HepG2 (cell line): ENCODE results near the gene PATE4. TPM values are rescaled to one million over a fixed set of nuclear protein-coding genes. Genes with fewer than 3 reads are reported as not detected.
A peak's percentile ranks its signal among the peaks of the same experiment; 100 is the strongest.

Experiments
- ATF7-NPFF ChIP-seq: sonication (generic); formaldehyde crosslinking; IDR thresholded peaks from 2 replicates; pipeline ENCODE4 v1.8.1; 2023; ENCODE audit warnings: mild to moderate bottlenecking, low read depth, missing genetic modification reagents, moderate library complexity
- BRD4 ChIP-seq: sonication (generic); formaldehyde crosslinking; IDR thresholded peaks from 2 replicates; pipeline ENCODE4 v1.4.0; 2020; ENCODE audit warnings: missing genetic modification reagents
- FOXA3 ChIP-seq: IDR thresholded peaks from 2 replicates; pipeline ENCODE4 v1.6.1; 2016; ENCODE audit warnings: missing genetic modification reagents, missing compliant biosample characterization
- GFI1 ChIP-seq: sonication (generic); formaldehyde crosslinking; IDR thresholded peaks from 2 replicates; pipeline ENCODE4 v1.5.0; 2020; ENCODE audit warnings: missing genetic modification reagents, mild to moderate bottlenecking, borderline replicate concordance
- HCFC1 ChIP-seq: fragments of 150-350 bp; IDR thresholded peaks from 2 replicates; pipeline ENCODE4 v1.6.1; 2014; ENCODE audit warnings: low read depth, low read length
- HMGA1 ChIP-seq: sonication (generic); formaldehyde crosslinking; conservative IDR thresholded peaks from 2 replicates; pipeline ENCODE4 v1.4.0; 2020; ENCODE audit warnings: missing genetic modification reagents
- KLF12 ChIP-seq: sonication (generic); formaldehyde crosslinking; IDR thresholded peaks from 2 replicates; pipeline ENCODE4 v1.4.0; 2020; ENCODE audit warnings: missing genetic modification reagents, borderline replicate concordance
- MAFK ChIP-seq, 2 experiments: IDR thresholded peaks in 1 of 2; conservative IDR thresholded peaks in 1 of 2; 2 replicates each; pipeline ENCODE4 v1.6.1; 2011; ENCODE audit warnings: improper control_type of control experiment in 2 of 2, low read length in 2 of 2
- MED13 ChIP-seq: sonication (generic); formaldehyde crosslinking; IDR thresholded peaks from 2 replicates; pipeline ENCODE4 v1.5.0; 2020; ENCODE audit warnings: missing genetic modification reagents
- NR2F6 ChIP-seq, 2 experiments: IDR thresholded peaks; 2 replicates each; pipeline ENCODE4 v1.6.1; 2016; ENCODE audit warnings: antibody characterized with exemption in 1 of 2, mild to moderate bottlenecking in 1 of 2
- PITX1 ChIP-seq: sonication (generic); formaldehyde crosslinking; IDR thresholded peaks from 2 replicates; pipeline ENCODE4 v1.5.1; 2020; ENCODE audit warnings: mild to moderate bottlenecking, missing genetic modification reagents
- RCOR2 ChIP-seq: IDR thresholded peaks from 2 replicates; pipeline ENCODE4 v1.6.1; 2016; ENCODE audit warnings: missing biosample characterization, missing genetic modification reagents
- SIX1 ChIP-seq: sonication (generic); formaldehyde crosslinking; IDR thresholded peaks from 2 replicates; pipeline ENCODE4 v1.4.0; 2020; ENCODE audit warnings: missing genetic modification reagents, borderline replicate concordance
- SOX6 ChIP-seq, 2 experiments: fragments of 450-650 bp in 1 of 2; sonication (generic) in 1 of 2; formaldehyde crosslinking in 1 of 2; IDR thresholded peaks; 2 replicates each; pipeline versions ENCODE4 v1.4.0 to v1.6.1; 2017 to 2020; ENCODE audit warnings: antibody characterized with exemption in 1 of 2, mild to moderate bottlenecking in 1 of 2, missing genetic modification reagents in 1 of 2
- TEAD3 ChIP-seq: optimal IDR thresholded peaks from 2 replicates; pipeline ENCODE3; 2016; ENCODE audit warnings: borderline replicate concordance
- ZBTB42 ChIP-seq: sonication (generic); formaldehyde crosslinking; IDR thresholded peaks from 2 replicates; pipeline ENCODE4 v1.5.0; 2020; ENCODE audit warnings: mild to moderate bottlenecking, missing genetic modification reagents
- ZNF224 ChIP-seq: sonication (generic); formaldehyde crosslinking; IDR thresholded peaks from 2 replicates; pipeline ENCODE4 v1.5.0; 2020; ENCODE audit warnings: mild to moderate bottlenecking, missing genetic modification reagents
- ZNF33A ChIP-seq: sonication (generic); formaldehyde crosslinking; IDR thresholded peaks from 2 replicates; pipeline ENCODE4 v1.5.1; 2020; ENCODE audit warnings: missing genetic modification reagents, mild to moderate bottlenecking, moderate library complexity, borderline replicate concordance
- ZNF441 ChIP-seq: sonication (generic); formaldehyde crosslinking; IDR thresholded peaks from 2 replicates; pipeline ENCODE4 v1.7.0; 2021; ENCODE audit warnings: missing genetic modification reagents, borderline replicate concordance
- ZNF460 ChIP-seq: sonication (generic); formaldehyde crosslinking; IDR thresholded peaks from 2 replicates; pipeline ENCODE4 v1.5.1; 2020; ENCODE audit warnings: missing genetic modification reagents, mild to moderate bottlenecking, borderline replicate concordance
- ZNF775 ChIP-seq: sonication (generic); formaldehyde crosslinking; IDR thresholded peaks from 2 replicates; pipeline ENCODE4 v1.4.0; 2020; ENCODE audit warnings: missing genetic modification reagents, mild to moderate bottlenecking, moderate library complexity, borderline replicate concordance
- ZNF879 ChIP-seq: sonication (generic); formaldehyde crosslinking; IDR thresholded peaks from 2 replicates; pipeline ENCODE4 v1.8.1; 2023; ENCODE audit warnings: missing genetic modification reagents
- polyA plus RNA-seq, 8 experiments: library from polyadenylated mRNA; depleted of rRNA in 3 of 8; stranded (reverse) in 7 of 8; unstranded in 1 of 8; fragments of >200 nt; fragmentation: Illumina TruSeq in 4 of 8; extraction: Trizol in 4 of 8; gene quantifications; 2 replicates each; pipeline versions ENCODE4 v1.2.1 to v1.2.3, GENCODE V29; 2011 to 2016; ENCODE audit warnings: low read depth in 4 of 8, missing spikeins in 1 of 8, mixed read lengths in 1 of 8; ENCODE audit not compliant: insufficient read depth in 1 of 8
- total RNA-seq, 5 experiments: library from RNA; depleted of rRNA; stranded (reverse); fragments of >200 nt; fragmentation: Illumina TruSeq; extraction: Trizol; gene quantifications; 2 replicates each; pipeline ENCODE4 v1.2.3, GENCODE V29; 2016; ENCODE audit warnings: low read depth in 1 of 5
- TF ChIP-seq, protein P1 (sequence below): sonication (generic); formaldehyde crosslinking; IDR thresholded peaks from 2 replicates; pipeline ENCODE4 v1.5.0; 2020; ENCODE audit warnings: missing genetic modification reagents
- TF ChIP-seq, protein P2 (sequence below): IDR thresholded peaks from 2 replicates; pipeline ENCODE4 v1.6.1; 2016; ENCODE audit warnings: low read depth, borderline replicate concordance
- TF ChIP-seq, protein P3 (sequence below): sonication (generic); formaldehyde crosslinking; IDR thresholded peaks from 2 replicates; pipeline ENCODE4 v1.5.0; 2020; ENCODE audit warnings: mild to moderate bottlenecking, low read depth, missing genetic modification reagents, borderline replicate concordance
- TF ChIP-seq, protein P4 (sequence below): sonication (generic); IDR thresholded peaks from 2 replicates; pipeline ENCODE4 v1.6.1; 2016; ENCODE audit warnings: low read depth, borderline replicate concordance

PATE4 gene
- total and polyA plus RNA-seq, 2 of the 13 experiments (the other 11 are each of a cell fraction or from before 2014, with no cell fraction given), result not detected

DNA sequence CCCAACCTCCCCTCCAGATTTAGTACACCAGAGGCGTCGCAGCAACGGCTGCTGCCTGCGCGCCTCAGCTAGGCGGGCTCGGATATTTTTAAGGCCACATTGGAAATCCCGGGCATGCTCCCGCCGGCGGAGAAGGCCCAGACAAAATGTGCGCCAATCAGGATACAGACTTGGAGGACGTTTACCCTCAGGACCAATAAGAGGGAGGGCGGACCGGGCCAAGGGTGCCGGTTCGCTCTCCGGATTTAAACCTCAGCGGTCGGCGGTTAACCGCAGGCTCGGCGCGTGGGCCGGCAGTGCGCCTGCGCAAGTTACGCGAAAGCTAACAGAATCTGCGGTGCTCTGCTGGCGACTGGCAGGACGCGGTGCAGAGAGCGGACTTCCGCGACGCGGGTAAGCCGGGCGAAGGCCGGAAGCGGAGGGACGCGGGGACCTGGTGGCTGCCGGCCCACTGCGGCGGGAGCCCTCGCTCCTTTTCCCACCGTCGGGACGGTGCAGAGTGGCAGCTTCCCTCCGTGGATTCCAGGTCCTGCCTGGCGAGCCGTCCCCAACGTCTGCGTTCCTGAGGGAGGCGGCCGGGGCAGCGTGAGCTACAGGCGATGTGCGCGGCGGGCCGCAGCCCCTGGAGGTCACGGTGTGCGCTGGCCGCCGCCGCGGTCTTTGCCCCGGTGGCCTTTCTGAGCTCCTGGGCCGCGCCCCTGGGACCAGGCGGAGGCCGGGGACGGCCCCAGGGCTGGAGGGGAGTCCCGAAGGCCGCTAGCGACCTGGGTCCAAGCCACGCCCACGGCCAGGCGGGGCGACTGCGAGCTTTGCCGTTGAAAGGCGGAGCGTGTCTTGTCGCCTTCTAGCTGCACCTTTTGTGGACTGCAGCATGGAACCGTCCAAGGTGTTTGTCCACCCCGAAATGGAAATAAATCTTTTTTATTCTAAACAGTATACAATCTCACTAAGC is 54.5 kb downstream of the PATE4 start, which contains the start of gene HYLS1 (continued):
- TF ChIP-seq, protein P1, sequence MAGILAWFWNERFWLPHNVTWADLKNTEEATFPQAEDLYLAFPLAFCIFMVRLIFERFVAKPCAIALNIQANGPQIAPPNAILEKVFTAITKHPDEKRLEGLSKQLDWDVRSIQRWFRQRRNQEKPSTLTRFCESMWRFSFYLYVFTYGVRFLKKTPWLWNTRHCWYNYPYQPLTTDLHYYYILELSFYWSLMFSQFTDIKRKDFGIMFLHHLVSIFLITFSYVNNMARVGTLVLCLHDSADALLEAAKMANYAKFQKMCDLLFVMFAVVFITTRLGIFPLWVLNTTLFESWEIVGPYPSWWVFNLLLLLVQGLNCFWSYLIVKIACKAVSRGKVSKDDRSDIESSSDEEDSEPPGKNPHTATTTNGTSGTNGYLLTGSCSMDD (CRISPR knock-in tag), result no peak
- TF ChIP-seq TEAD3 (no peak), HCFC1 (no peak), MAFK (conservative IDR thresholded peaks at IDR 0.05 in 1 of 2, IDR thresholded peaks at IDR 0.05 in 1 of 2; ENCODE audit: low read length in 2 of 2) (no peak), ZNF879 (CRISPR knock-in tag) (no peak; the same call in 1 of the 2 replicates), ZNF33A (CRISPR knock-in tag) (no peak), FOXA3 (CRISPR knock-in tag) (no peak), ZNF441 (CRISPR knock-in tag) (peak; percentile 29; the same call in 1 of the 2 replicates), BRD4 (no peak), NR2F6 (IDR thresholded peaks at IDR 0.05) (no peak), NR2F6 (CRISPR knock-in tag; IDR thresholded peaks at IDR 0.05) (0 out of 2 replicates have a peak, but pooled peaks have one; percentile 4), ZNF460 (no peak), SOX6 (IDR thresholded peaks at IDR 0.05) (no peak), SOX6 (CRISPR knock-in tag; IDR thresholded peaks at IDR 0.05) (peak; percentile 38; the same call in 1 of the 2 replicates), ZNF224 (CRISPR knock-in tag) (no peak), ATF7-NPFF (CRISPR knock-in tag) (peak; percentile 83; the same call in 1 of the 2 replicates), GFI1 (peak; percentile 23; the same call in 1 of the 2 replicates), KLF12 (CRISPR knock-in tag) (no peak), HMGA1 (CRISPR knock-in tag) (no peak), ZNF775 (no peak), PITX1 (CRISPR knock-in tag) (peak; percentile 45), SIX1 (CRISPR knock-in tag) (no peak), RCOR2 (no peak), ZBTB42 (CRISPR knock-in tag) (peak; percentile 89; the same call in 1 of the 2 replicates), MED13 (no peak)
- TF ChIP-seq, protein P2, sequence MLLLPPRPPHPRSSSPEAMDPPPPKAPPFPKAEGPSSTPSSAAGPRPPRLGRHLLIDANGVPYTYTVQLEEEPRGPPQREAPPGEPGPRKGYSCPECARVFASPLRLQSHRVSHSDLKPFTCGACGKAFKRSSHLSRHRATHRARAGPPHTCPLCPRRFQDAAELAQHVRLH (CRISPR knock-in tag), result peak; percentile 55; the same call in 1 of the 2 replicates
- TF ChIP-seq, protein P3, sequence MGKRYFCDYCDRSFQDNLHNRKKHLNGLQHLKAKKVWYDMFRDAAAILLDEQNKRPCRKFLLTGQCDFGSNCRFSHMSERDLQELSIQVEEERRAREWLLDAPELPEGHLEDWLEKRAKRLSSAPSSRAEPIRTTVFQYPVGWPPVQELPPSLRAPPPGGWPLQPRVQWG (CRISPR knock-in tag), result no peak
- TF ChIP-seq, protein P4, sequence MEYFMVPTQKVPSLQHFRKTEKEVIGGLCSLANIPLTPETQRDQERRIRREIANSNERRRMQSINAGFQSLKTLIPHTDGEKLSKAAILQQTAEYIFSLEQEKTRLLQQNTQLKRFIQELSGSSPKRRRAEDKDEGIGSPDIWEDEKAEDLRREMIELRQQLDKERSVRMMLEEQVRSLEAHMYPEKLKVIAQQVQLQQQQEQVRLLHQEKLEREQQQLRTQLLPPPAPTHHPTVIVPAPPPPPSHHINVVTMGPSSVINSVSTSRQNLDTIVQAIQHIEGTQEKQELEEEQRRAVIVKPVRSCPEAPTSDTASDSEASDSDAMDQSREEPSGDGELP, result no peak
